Adrenal gland (tissue), 5 donors: ENCODE data around the gene CCDC187.

Source experiments
- CTCF ChIP-seq, 6 experiments: fragments of 450-650 bp in 4 of 6; fragments of 200-600 bp in 2 of 6; sonication (generic) in 1 of 6; IDR thresholded peaks; 1 replicate in 5 of 6; 2 replicates in 1 of 6; pipeline versions ENCODE4 v1.5.1 to v1.8.0; 2016 to 2021; ENCODE audit warnings: antibody characterized with exemption in 6 of 6, mild to moderate bottlenecking in 2 of 6, moderate library complexity in 1 of 6
- POLR2A ChIP-seq, 2 donors: fragments of 450-650 bp; IDR thresholded peaks; one replicate each; pipeline ENCODE4 v1.6.1; 2017; ENCODE audit warnings: antibody characterized with exemption in 2 of 2, mild to moderate bottlenecking in 2 of 2, moderate library complexity in 1 of 2
- donor health status: DM: no; HTN: no; CAD: no.

GRCh38 chr9:136201609-136202453 is 102.1 kb downstream of the CCDC187 start:
- TF ChIP-seq CTCF (IDR thresholded peaks at IDR 0.05) (no peak), POLR2A (IDR thresholded peaks at IDR 0.05) (no peak)
